Gastrocnemius medialis (tissue), 4 donors: ENCODE results near the gene ABL1. TPM values are rescaled to one million over a fixed set of nuclear protein-coding genes. Genes with fewer than 3 reads are reported as not detected.

Experiments
- ATAC-seq, 2 donors: fragments of 150-250 bp; one replicate each; pipeline ENCODE4 v1.9.1; 2016
- DNase-seq, 2 donors: peaks; one replicate each; pipeline ENCODE4 v3.0.0-alpha.2; 2019
- H3K27ac ChIP-seq, 4 donors: fragments of 200-600 bp; sonication (generic); 1 replicate in 1 of 4; 2 replicates in 3 of 4; pipeline ENCODE4 v1.5.1; 2016 to 2018; ENCODE audit warnings: mild to moderate bottlenecking in 2 of 4, moderate library complexity in 1 of 4
- H3K27me3 ChIP-seq, 3 donors: fragments of 200-600 bp; sonication (generic) in 2 of 3; 1 replicate in 1 of 3; 2 replicates in 2 of 3; pipeline versions ENCODE4 v1.5.1 to v1.6.0; 2016 to 2019; ENCODE audit warnings: mild to moderate bottlenecking in 1 of 3, moderate library complexity in 1 of 3
- H3K36me3 ChIP-seq, 2 donors: fragments of 200-600 bp; sonication (generic) in 1 of 2; one replicate each; pipeline ENCODE4 v1.5.1; 2017 to 2018
- H3K4me1 ChIP-seq, 2 donors: fragments of 200-600 bp; sonication (generic) in 1 of 2; one replicate each; pipeline ENCODE4 v1.5.1; 2016 to 2017; ENCODE audit warnings: mild to moderate bottlenecking in 2 of 2
- H3K4me3 ChIP-seq, 4 donors: fragments of 200-600 bp; sonication (generic) in 3 of 4; 1 replicate in 1 of 4; 2 replicates in 3 of 4; pipeline ENCODE4 v1.5.1; 2016 to 2019; ENCODE audit warnings: mild to moderate bottlenecking in 2 of 4
- H3K9me3 ChIP-seq, 3 donors: fragments of 200-600 bp; sonication (generic) in 2 of 3; 1 replicate in 1 of 3; 2 replicates in 2 of 3; pipeline ENCODE4 v1.5.1; 2016 to 2019
- CTCF ChIP-seq, 5 experiments: fragments of 450-650 bp in 3 of 5; fragments of 200-600 bp in 2 of 5; sonication (generic) in 2 of 5; IDR thresholded peaks in 4 of 5; conservative IDR thresholded peaks in 1 of 5; 1 replicate in 4 of 5; 2 replicates in 1 of 5; pipeline ENCODE4 v1.5.1; 2016 to 2019; ENCODE audit warnings: antibody characterized with exemption in 5 of 5, mild to moderate bottlenecking in 3 of 5, moderate library complexity in 3 of 5
- POLR2A ChIP-seq, 2 donors: fragments of 450-650 bp; IDR thresholded peaks; one replicate each; pipeline ENCODE4 v1.6.1; 2017; ENCODE audit warnings: antibody characterized with exemption in 2 of 2, mild to moderate bottlenecking in 2 of 2, moderate library complexity in 2 of 2
- in situ Hi-C, 4 donors: fragments of 200-750 bp; cut with MboI; loops; one replicate each; pipeline versions ENCODE4 v1.15.0 to v1.8.0; 2017; ENCODE audit warnings: low sequenced_read_pairs in 4 of 4
- intact Hi-C: fragments of 100-400 bp; cut with DNase I; formaldehyde crosslinking; loops from one replicate; pipeline ENCODE4 v1.15.1; 2023; ENCODE audit warnings: low total_unique reads
- total RNA-seq, 4 donors: library from RNA; depleted of rRNA; stranded (reverse); fragments of >200 nt; gene quantifications; one replicate each; pipeline versions ENCODE4 v1.1.0 to v1.2.3, GENCODE V29; 2016

ABL1 gene
- total RNA-seq, 4 donors from 2014 or later = 22.8 to 55.5 (median 28.5) TPM

GRCh38 chr9:130881516-130881915 is 46.5 kb downstream of the ABL1 start:
- no peak overlapping the region for H3K27ac ChIP-seq
- no peaks in the 10 kb centered on the region for H3K4me1 ChIP-seq
- in situ Hi-C loops = no loop called here
- intact Hi-C loops = no loop called here
- DNase-seq = no peak
- TF ChIP-seq POLR2A (IDR thresholded peaks at IDR 0.05) (no peak), CTCF (IDR thresholded peaks at IDR 0.05 in 4 of 5, conservative IDR thresholded peaks at IDR 0.05 in 1 of 5) (no peak)
- no peaks in the 10 kb centered on the region for H3K27me3 ChIP-seq
- H3K4me3 ChIP-seq = no peak overlapping the region
- H3K36me3 ChIP-seq = peaks cover 0 to 89% of the 10 kb centered on the region in 2 donors
- H3K9me3 ChIP-seq = no peaks in the 10 kb centered on the region
- ATAC-seq = no peak

DNA sequence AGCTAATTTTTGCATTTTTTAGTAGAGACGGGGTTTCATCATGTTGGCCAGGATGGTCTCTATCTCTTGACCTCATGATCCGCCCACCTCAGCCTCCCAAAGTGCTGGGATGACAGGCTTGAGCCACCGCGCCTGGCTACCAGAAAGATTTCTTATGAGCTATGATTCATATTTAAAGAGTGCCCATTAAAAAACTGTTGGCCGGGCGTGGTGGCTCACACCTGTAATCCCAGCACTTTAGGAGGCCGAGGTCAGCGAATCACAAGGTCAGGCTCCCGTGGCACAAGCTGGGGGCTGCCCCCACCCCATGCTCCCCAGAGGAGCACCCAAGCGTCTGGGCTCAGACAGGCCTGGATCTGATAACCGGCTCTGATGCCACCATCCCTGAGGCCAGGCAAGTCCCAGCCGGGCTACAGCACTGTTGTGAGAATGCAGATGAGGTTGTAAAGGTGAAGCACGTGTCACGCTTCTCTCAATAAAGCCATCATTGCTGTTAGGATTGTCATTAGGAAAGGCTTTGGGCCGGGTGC is 47.7 kb downstream of the ABL1 start:
- no peak for DNase-seq
- H3K9me3 ChIP-seq = no peaks in the 10 kb centered on the region
- intact Hi-C loops (no loop called here), in situ Hi-C loops (no loop called here)
- no peaks in the 10 kb centered on the region for H3K27me3 ChIP-seq
- no peak for TF ChIP-seq CTCF (IDR thresholded peaks at IDR 0.05 in 4 of 5, conservative IDR thresholded peaks at IDR 0.05 in 1 of 5)
- TF ChIP-seq POLR2A (IDR thresholded peaks at IDR 0.05) = no peak
- ATAC-seq = no peak
- H3K4me3 ChIP-seq = no peak overlapping the region
- H3K27ac ChIP-seq = no peak overlapping the region
- H3K4me1 ChIP-seq = no peaks in the 10 kb centered on the region
- H3K36me3 ChIP-seq = peaks cover 0 to 93% of the 10 kb centered on the region in 2 donors

DNA sequence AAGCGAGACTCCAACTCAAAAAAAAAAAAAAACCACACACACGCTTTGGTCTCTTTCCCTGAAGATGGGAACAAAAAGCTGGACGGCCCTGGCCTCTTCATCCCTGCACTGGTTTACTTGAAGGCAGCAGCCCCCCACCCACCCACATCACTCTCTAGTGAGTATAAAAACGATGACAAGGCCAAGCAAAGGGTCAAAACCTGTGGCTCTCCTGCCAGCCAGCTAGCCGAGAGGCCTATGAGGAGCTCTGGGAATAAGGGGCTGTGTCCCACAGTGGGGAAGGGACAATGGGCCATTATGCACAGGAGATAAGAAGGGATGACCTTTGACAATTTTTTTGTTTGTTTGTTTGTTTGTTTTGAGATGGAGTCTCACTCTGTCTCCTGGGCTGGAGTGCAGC is 48.4 kb downstream of the ABL1 start:
- ATAC-seq = no peak
- Histone ChIP-seq H3K4me1 (no peaks in the 10 kb centered on the region), H3K9me3 (no peaks in the 10 kb centered on the region), H3K27me3 (no peaks in the 10 kb centered on the region), H3K4me3 (no peak overlapping the region), H3K36me3 (peaks cover 0 to 95% of the 10 kb centered on the region in 2 donors), H3K27ac (no peak overlapping the region)
- TF ChIP-seq POLR2A (IDR thresholded peaks at IDR 0.05) (no peak), CTCF (IDR thresholded peaks at IDR 0.05 in 4 of 5, conservative IDR thresholded peaks at IDR 0.05 in 1 of 5) (no peak)
- intact Hi-C loops (no loop called here), in situ Hi-C loops (no loop called here)
- no peak for DNase-seq

GRCh38 chr9:130884111-130884531 is 49.1 kb downstream of the ABL1 start:
- intact Hi-C loops = no loop called here

More at GRCh38 chr9:130884111-130884531, 49.1 kb downstream of the ABL1 start:
- TF ChIP-seq POLR2A (IDR thresholded peaks at IDR 0.05) (no peak), CTCF (IDR thresholded peaks at IDR 0.05 in 4 of 5, conservative IDR thresholded peaks at IDR 0.05 in 1 of 5) (no peak)
- ATAC-seq (no peak), DNase-seq (no peak)
- in situ Hi-C loops = no loop called here
- H3K9me3 ChIP-seq = no peaks in the 10 kb centered on the region
- peaks cover 0 to 91% of the 10 kb centered on the region in 2 donors for H3K36me3 ChIP-seq
- H3K4me1 ChIP-seq = no peaks in the 10 kb centered on the region
- H3K27ac ChIP-seq = no peak overlapping the region
- H3K27me3 ChIP-seq = no peaks in the 10 kb centered on the region
- H3K4me3 ChIP-seq = no peak overlapping the region
